Measurements from ENCODE around the gene TMEM270. TPM values are rescaled to one million over a fixed set of nuclear protein-coding genes. Genes with fewer than 3 reads are reported as not detected.

TMEM270 gene
- total and polyA plus RNA-seq, 2 of the 8 experiments (the other 6 are each of a cell fraction or from before 2014, with no cell fraction given): 0.26 TPM; not detected in 1

- no peak for TF ChIP-seq CHD7 (IDR thresholded peaks at IDR 0.05; ENCODE audit: insufficient replicate concordance, low read length)
- no peak for TF ChIP-seq EP300 (IDR thresholded peaks at IDR 0.05; ENCODE audit: borderline replicate concordance in 1 of 2, low read depth in 2 of 2, low read length in 2 of 2)
Observed at GRCh38 chr7:73815436-73815835, 45.5 kb upstream of the TMEM270 start (continued).
